DND-41 (cell line): Measurements from ENCODE around the gene CPNE1.

ENCODE experiments used
- EZH2 ChIP-seq: IDR thresholded peaks from 3 replicates; pipeline ENCODE4 v1.6.1; 2012; ENCODE audit warnings: borderline replicate concordance, low read depth, mild to moderate bottlenecking, moderate library complexity, low read length, inconsistent platforms; ENCODE audit not compliant: severe bottlenecking
- TF ChIP-seq, protein P1 (sequence below): IDR thresholded peaks from 2 replicates; pipeline ENCODE4 v1.5.1; 2012; ENCODE audit warnings: borderline replicate concordance, low read length, moderate library complexity, mild to moderate bottlenecking; ENCODE audit not compliant: poor library complexity, severe bottlenecking; ENCODE audit errors: extremely low read depth

DNA sequence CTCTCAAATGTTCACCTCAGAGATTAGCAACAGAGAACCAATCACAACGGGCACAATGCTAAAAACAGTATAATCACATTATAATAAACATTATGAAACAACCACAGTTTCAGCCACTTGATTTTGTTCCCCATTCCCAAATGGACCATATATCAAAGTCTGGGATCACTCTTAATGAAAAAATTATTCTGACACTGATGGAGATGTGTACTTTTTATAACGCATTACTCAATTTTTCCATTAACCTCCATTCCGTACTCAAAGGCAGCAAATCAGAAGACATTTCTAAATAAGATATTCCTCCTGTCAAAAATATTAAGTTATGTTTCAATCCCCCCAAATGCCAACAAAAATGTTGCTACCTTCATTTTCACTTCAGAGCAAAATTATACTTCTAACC is 2.8 kb downstream of the CPNE1 start:
- TF ChIP-seq, protein P1, sequence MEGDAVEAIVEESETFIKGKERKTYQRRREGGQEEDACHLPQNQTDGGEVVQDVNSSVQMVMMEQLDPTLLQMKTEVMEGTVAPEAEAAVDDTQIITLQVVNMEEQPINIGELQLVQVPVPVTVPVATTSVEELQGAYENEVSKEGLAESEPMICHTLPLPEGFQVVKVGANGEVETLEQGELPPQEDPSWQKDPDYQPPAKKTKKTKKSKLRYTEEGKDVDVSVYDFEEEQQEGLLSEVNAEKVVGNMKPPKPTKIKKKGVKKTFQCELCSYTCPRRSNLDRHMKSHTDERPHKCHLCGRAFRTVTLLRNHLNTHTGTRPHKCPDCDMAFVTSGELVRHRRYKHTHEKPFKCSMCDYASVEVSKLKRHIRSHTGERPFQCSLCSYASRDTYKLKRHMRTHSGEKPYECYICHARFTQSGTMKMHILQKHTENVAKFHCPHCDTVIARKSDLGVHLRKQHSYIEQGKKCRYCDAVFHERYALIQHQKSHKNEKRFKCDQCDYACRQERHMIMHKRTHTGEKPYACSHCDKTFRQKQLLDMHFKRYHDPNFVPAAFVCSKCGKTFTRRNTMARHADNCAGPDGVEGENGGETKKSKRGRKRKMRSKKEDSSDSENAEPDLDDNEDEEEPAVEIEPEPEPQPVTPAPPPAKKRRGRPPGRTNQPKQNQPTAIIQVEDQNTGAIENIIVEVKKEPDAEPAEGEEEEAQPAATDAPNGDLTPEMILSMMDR = no peak
- no peak for TF ChIP-seq EZH2
